GM19240 (cell line): ENCODE data around the gene HAUS2.

Experiments used
- DNase-seq: peaks from one replicate; pipeline ENCODE4 v3.0.0; 2011; ENCODE audit warnings: low spot score; ENCODE audit not compliant: insufficient read length

The HAUS2 gene

DNA sequence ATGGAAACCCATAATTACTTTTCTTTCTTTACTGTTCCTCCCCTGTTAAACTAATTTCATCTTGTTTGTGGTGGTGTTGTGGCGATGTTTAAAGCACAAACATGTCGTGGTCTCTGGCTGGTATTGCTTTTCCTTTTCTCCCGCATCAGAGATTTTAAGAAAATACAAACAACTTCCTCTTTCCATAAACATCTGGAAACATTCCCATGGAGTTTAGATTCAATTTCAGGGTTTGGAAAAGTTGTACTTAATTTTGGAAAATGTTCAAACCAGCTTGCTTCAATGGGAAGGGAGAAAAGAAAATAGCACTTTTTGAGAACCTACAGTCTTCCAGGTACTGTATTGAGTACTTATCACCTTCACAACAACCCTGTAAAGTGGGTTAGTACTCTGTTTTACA lies 57.2 kb downstream of the HAUS2 start:
- DNase-seq: no peak

GRCh38 chr15:42608110-42608531 lies 59.5 kb downstream of the HAUS2 start:
- DNase-seq: no peak

- no peak for DNase-seq
Measured at GRCh38 chr15:42608752-42609488, 60.3 kb downstream of the HAUS2 start.

DNA sequence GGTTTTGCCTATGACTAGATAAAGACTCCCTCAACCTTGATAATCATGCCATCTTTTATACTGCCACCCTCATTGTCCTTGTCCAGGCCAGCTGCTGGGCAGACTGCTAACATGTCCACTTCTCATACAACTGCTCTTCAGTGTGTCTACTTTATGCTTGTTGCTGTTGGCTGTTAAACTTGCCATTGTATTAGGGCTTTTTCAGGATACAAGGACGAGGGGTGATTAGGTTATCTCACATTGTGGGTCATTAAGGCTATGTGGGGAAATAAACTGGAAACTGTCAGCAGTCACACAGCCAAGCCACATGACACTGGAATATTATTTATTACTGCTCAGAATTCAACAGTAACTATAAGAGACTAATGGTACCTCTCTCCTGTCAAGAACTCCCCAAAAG lies 62.9 kb downstream of the HAUS2 start:
- no peak for DNase-seq

- no peak for DNase-seq
Measured at GRCh38 chr15:42612367-42612912, 63.8 kb downstream of the HAUS2 start.

DNA sequence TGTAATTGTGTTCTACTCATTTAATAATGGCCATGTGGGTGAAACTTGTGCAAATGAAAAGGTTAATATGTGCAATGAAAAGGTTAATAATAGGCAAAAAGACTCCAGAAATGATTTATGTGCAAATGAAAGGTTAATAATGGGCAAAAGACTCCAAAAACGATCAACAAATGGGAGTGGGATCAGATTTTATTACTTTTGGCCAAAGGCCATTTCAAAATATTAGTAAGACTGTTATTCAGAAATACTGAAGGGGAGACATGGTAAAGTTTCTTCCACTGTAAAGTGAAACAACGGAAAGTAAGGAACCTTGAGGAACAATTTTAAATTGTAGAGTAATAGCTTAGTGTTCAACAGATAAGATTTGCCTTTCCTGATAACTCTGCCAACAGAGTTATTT lies 67.5 kb downstream of the HAUS2 start:
- DNase-seq: no peak
